ENCODE data around the gene SPTBN5. TPM values are rescaled to one million over a fixed set of nuclear protein-coding genes. Genes with fewer than 3 reads are reported as not detected.

The SPTBN5 gene
- total RNA-seq, 2 donors from 2014 or later = 0.52 to 3.0 TPM

DNA sequence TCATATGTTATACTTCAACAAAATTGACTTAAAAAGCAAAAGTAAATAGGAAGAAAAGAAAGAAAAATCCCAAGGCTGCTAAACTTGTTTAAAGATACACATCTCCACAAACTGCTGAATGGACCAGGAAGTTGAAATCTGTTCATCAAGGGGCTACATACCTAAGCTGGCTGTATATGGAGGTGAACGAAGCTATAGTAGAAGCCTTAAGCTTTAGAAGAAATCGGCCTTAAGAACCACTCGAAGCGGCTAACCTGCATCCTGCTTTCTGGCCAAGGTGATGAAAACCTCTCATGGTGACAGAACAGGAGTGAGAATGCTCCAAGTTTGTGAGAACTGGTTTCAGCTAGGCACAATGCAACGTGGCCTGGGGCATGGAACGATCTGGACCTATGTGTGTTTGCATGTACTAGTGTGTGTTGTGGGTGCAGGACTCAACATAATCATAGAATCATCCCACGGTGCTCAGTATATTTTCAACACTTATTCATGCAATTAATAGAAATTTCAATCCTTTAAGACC, 31.3 kb upstream of the SPTBN5 start:
- Histone ChIP-seq H3K9me3 (no peaks in the 10 kb centered on the region), H3K36me3 (replicated peaks in 1 of 2; ENCODE audit: insufficient read depth in 1 of 2, low read depth in 2 of 2) (no peaks in the 10 kb centered on the region), H3K4me1 (peaks cover 79% of the 10 kb centered on the region), H3K4me3 (no peak overlapping the region), H3K27me3 (no peaks in the 10 kb centered on the region), H3K27ac (peak overlapping the region in 1 of 4 donors; percentile 0)
- TF ChIP-seq, protein P1, sequence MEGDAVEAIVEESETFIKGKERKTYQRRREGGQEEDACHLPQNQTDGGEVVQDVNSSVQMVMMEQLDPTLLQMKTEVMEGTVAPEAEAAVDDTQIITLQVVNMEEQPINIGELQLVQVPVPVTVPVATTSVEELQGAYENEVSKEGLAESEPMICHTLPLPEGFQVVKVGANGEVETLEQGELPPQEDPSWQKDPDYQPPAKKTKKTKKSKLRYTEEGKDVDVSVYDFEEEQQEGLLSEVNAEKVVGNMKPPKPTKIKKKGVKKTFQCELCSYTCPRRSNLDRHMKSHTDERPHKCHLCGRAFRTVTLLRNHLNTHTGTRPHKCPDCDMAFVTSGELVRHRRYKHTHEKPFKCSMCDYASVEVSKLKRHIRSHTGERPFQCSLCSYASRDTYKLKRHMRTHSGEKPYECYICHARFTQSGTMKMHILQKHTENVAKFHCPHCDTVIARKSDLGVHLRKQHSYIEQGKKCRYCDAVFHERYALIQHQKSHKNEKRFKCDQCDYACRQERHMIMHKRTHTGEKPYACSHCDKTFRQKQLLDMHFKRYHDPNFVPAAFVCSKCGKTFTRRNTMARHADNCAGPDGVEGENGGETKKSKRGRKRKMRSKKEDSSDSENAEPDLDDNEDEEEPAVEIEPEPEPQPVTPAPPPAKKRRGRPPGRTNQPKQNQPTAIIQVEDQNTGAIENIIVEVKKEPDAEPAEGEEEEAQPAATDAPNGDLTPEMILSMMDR (IDR thresholded peaks at IDR 0.05) = no peak
- TF ChIP-seq POLR2A (IDR thresholded peaks at IDR 0.05) = no peak
- intact Hi-C loops (cut with DNase I) = loop anchor here (10.0 kb wide), 1 partner anchor 50 kb away; the partner anchor contains the start of gene EHD4
- DNase-seq (no peak), ATAC-seq (no peak)
- WGBS, 2 donors = 73 to 77% methylated on average over 7 of the region's 7 CpGs

DNA sequence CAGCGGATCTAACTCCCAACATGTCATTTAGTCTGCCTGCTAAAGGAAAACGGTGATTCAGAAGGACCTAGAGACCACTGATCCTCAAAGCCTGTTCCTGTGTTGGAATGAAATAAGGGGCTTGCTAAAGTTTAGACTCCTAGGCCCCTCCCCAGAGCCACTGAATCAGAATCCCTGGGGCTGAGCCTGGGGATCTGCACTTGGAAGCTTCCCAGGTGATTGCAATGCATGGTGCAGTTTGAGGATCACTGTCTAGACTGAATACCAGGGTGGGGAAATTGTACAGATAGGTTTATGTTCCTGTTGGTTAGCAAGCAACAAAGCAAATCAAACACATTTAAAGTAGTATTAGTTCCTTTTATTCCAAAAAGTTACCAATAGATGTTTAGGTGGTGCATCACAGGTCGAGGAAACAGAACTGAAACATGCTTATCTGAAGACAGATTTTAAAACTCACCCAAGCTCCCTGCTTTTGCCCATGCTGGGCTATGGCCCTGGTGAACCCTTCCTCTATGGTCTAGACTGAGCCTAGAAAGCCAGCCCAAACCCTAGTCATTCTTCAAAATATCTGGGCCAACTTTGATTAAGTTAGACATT, 29.6 kb upstream of the SPTBN5 start:
- H3K27me3 ChIP-seq = no peaks in the 10 kb centered on the region
- TF ChIP-seq, protein P1 (IDR thresholded peaks at IDR 0.05) = no peak
- no peak for TF ChIP-seq POLR2A (IDR thresholded peaks at IDR 0.05)
- intact Hi-C loops (cut with DNase I) = loop anchor here (10.0 kb wide), 1 partner anchor 51 kb away; the partner anchor contains the start of gene EHD4
- H3K27ac ChIP-seq = peak overlapping the region in 1 of 4 donors; percentile 6
- no peaks in the 10 kb centered on the region for H3K36me3 ChIP-seq (replicated peaks in 1 of 2; ENCODE audit: insufficient read depth in 1 of 2, low read depth in 2 of 2)
- no peak overlapping the region for H3K4me3 ChIP-seq
- no peak for ATAC-seq
- DNase-seq = no peak
- H3K9me3 ChIP-seq = no peaks in the 10 kb centered on the region
- peaks cover 82% of the 10 kb centered on the region for H3K4me1 ChIP-seq
- WGBS, 2 donors = 85 to 97% methylated on average over 2 to 3 of the region's 3 CpGs

DNA sequence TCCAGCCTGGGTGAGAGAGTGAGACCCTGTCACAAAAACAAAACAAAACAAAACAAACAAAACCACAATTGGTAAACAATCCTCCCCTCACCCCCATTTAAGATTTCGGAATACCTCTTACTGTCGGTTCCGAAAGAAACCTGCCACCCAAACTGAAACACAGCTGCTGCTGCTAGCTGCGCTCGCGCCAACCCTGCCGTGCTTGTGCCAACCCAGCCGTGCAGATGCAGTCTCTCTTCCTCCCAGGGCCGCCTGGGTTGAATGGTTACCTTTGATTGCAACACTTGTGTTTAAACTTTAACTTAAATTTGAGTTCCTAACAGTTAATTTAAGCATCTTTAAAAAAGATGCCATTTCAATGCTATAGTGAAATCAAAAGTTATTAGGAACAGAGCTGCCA, 28.5 kb upstream of the SPTBN5 start:
- DNase-seq (peak in 1 of 4 donors; percentile 59), ATAC-seq (no peak)
- no peaks in the 10 kb centered on the region for H3K36me3 ChIP-seq (replicated peaks in 1 of 2; ENCODE audit: insufficient read depth in 1 of 2, low read depth in 2 of 2)
- 46 to 50% methylated on average over 9 of the region's 9 CpGs for WGBS, 2 donors
- peaks cover 82% of the 10 kb centered on the region for H3K4me1 ChIP-seq
- H3K27ac ChIP-seq = peak overlapping the region in 2 of 4 donors; percentile 85 to 92
- no peaks in the 10 kb centered on the region for H3K27me3 ChIP-seq
- no peaks in the 10 kb centered on the region for H3K9me3 ChIP-seq
- no peak for TF ChIP-seq POLR2A (IDR thresholded peaks at IDR 0.05)
- TF ChIP-seq, protein P1 (IDR thresholded peaks at IDR 0.05) = no peak
- intact Hi-C loops (cut with DNase I) = loop anchor here (10.0 kb wide), 1 partner anchor 52 kb away; the partner anchor contains the start of gene EHD4
- no peak overlapping the region for H3K4me3 ChIP-seq

DNA sequence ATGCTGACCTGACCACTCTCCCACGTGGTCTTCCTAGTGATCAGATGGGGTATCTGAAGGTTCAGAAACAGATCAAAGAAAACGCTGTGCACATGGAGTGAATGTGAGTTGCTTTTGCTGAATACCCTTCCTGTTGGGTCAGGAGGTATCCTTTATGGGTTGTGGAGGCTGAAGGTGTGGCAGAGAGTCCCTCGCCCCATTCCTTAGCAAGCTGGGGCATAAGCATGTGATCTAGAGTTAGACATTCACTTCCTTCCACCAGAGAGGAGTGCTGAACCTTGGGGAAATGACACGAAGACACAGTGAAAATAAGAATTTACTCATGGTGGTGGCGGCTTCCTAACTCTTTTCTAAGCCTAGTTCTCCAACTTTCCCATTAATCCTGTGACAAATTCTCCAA, 27.8 kb upstream of the SPTBN5 start:
- peaks cover 81% of the 10 kb centered on the region for H3K4me1 ChIP-seq
- ATAC-seq = no peak
- H3K27me3 ChIP-seq = no peaks in the 10 kb centered on the region
- no peak for DNase-seq
- H3K4me3 ChIP-seq = no peak overlapping the region
- peak overlapping the region; percentile 26 to 92 (median 86) for H3K27ac ChIP-seq
- no peaks in the 10 kb centered on the region for H3K9me3 ChIP-seq
- intact Hi-C loops (cut with DNase I) = loop anchor here (10.0 kb wide), 1 partner anchor 53 kb away; the partner anchor contains the start of gene EHD4
- WGBS, 2 donors = 72 to 76% methylated on average over 5 of the region's 5 CpGs
- no peaks in the 10 kb centered on the region for H3K36me3 ChIP-seq (replicated peaks in 1 of 2; ENCODE audit: insufficient read depth in 1 of 2, low read depth in 2 of 2)
- TF ChIP-seq, protein P1 (IDR thresholded peaks at IDR 0.05) = no peak
- TF ChIP-seq POLR2A (IDR thresholded peaks at IDR 0.05) = no peak
